HUES64 (cell line): ENCODE measurements around the gene CD1B.
"Not testable (repeated sequence)": the region's sequence is repeated elsewhere in the genome, so short reads cannot be mapped to it uniquely, and the experiment has no call there.

Experiments
- H3K27ac ChIP-seq: 2 replicates; pipeline ENCODE4 v1.7.0; 2013; ENCODE audit warnings: low read depth, low read length, inconsistent platforms
- H3K27me3 ChIP-seq: 2 replicates; pipeline ENCODE4 v1.6.1; 2013; ENCODE audit warnings: mild to moderate bottlenecking, low read length; ENCODE audit not compliant: insufficient read depth
- H3K36me3 ChIP-seq: 2 replicates; pipeline ENCODE4 v1.6.1; 2013; ENCODE audit warnings: mild to moderate bottlenecking, low read length; ENCODE audit not compliant: insufficient read depth
- H3K4me1 ChIP-seq: 2 replicates; pipeline ENCODE4 v1.6.1; 2013; ENCODE audit warnings: mild to moderate bottlenecking, low read length, moderate library complexity; ENCODE audit not compliant: insufficient read depth
- H3K4me3 ChIP-seq: 2 replicates; pipeline ENCODE4 v1.5.1; 2013; ENCODE audit warnings: mild to moderate bottlenecking, low read length, moderate library complexity
- H3K9ac ChIP-seq: 2 replicates; pipeline ENCODE4 v1.6.1; 2013; ENCODE audit warnings: mild to moderate bottlenecking, low read depth, low read length
- H3K9me3 ChIP-seq: 2 replicates; pipeline ENCODE4 v1.6.1; 2013; ENCODE audit warnings: low read depth, low read length; ENCODE audit not compliant: insufficient read depth
- WGBS: fragments of 150-250, 120-280 bp; methylation state at CpG from one replicate; pipeline ENCODE4 v1.1.7; 2013; ENCODE audit warnings: missing lambda C conversion rate; 5-methylcytosine and 5-hydroxymethylcytosine counted together

The CD1B gene

DNA sequence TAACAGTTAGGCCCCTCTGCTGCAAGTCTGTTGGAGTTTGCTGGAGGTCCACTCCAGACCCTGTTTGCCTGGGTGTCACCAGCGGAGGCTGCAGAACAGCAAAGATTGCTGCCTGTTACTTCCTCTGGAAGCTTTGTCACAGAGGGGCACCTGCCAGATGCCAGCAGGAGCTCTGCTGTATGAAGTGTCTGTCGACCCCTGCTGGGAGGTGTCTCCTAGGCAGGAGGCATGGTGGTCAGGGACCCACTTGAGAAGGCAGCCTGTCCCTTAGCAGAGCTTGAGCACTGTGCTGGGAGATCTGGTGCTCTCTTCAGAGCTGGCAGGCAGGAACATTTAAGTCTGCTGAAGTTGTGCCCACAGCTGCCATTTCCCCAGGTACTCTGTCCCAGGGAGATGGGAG is 48.9 kb downstream of the CD1B start:
- H3K4me3 ChIP-seq, H3K27me3 ChIP-seq, H3K36me3 ChIP-seq, H3K4me1 ChIP-seq, H3K27ac ChIP-seq, H3K9ac ChIP-seq: not testable (repeated sequence)
- WGBS = 81% methylated on average over 2 of the region's 2 CpGs
- peaks cover 15% of the 10 kb centered on the region for H3K9me3 ChIP-seq
